Left forelimb (tissue), 1 donor: ENCODE results near the gene SPATA2L.
"Not testable (repeated sequence)": the region's sequence is repeated elsewhere in the genome, so short reads cannot be mapped to it uniquely, and the experiment has no call there.

ENCODE experiments used
- DNase-seq: peaks from one replicate; pipeline ENCODE4 v3.0.0-alpha.2; 2018; ENCODE audit warnings: low spot score

Gene SPATA2L

DNA sequence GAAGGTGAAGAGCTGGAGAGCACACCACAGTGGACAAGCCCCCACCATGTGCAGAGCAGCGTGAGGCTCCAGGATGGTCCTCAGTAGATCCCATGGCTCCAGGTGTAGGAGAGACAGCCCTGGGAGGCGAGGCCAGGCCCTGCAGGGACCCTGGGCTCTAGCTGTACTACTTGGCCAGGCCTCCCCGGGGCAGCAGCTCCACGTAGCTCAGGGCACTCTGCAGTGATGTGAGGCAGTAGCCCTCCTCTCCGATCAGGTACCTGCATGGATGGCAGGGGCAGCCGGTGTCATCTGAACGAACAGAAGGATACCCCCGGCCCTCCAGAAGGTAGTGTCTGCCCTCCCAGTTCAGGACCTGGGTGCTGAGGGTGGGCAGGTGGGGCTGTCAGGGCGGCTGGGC lies 6.2 kb upstream of the SPATA2L start:
- no peak for DNase-seq

DNA sequence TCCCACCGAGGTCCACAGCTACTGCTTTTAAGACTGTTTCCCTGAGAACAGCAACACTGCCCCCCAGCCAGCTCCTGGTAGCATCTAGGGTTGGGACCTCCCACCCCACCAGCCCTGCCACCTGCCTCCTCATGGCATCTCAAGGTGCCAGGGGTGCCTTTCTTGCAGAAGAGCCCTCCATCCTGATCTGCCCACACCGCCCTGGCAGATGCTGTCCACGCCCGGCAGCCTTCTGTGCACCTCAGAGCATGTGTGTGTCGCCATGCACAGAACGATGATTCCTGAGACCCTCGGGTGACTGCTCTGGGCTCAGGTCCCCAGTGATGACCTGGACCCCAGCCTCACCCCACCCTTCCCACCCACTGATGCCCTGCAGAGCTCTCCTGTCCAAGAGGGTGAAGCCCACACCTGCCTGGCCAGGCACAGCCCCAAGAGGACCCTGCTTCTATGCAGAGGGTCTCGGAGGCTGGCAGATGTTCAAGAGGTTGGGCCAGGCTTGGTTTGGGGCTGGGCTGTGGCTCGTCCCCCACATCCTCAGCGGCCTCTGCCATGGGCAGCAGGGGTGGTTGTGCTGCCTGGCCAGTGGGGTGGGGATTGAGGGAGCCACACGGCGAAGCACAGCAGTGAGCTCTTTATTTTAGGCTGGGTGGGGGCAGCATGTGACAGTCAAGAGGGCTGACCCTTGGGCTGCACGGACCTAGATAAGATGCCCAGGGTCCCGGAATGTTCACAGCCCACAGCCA lies 5.2 kb upstream of the SPATA2L start:
- DNase-seq, result peak; percentile 65

DNA sequence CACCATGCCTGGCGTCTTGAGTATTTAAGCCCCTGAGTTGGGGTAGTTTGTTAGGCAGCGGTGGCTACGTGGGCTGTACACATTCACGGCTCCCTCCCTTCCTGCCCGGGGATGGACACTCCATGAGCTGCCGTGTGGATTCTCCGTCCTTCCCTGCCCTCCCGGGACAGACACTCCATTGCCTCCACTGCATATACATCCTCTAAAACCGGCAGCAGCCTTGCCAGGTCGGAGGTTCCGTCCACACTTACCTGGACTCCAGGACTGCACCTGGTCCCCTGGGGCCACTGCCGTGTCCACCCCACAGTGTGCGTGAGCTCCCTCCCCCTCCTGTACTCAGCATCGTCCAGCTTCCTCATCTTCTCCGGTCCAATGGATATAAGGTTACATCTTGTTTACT lies 3.5 kb upstream of the SPATA2L start:
- DNase-seq, result no peak

DNA sequence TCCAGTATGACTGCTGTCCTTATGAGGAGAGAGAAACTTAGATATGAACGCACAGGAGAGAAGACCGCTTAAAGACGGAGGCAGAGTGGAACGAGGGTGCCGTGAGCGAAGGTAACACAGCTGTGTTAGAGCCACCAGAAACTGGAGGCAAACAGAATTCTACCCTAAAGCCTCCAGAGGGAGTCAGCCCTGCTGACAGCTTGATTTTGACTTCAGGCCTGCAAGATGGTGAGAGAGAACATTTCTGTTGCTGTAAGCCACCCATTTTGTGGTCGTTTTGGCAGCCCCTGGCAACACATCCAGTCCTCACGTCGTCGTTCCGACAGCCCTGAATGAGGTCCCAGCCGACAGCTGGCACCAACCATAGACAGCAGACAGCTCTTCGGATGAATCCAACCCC lies 2.8 kb upstream of the SPATA2L start:
- DNase-seq, result no peak

DNA sequence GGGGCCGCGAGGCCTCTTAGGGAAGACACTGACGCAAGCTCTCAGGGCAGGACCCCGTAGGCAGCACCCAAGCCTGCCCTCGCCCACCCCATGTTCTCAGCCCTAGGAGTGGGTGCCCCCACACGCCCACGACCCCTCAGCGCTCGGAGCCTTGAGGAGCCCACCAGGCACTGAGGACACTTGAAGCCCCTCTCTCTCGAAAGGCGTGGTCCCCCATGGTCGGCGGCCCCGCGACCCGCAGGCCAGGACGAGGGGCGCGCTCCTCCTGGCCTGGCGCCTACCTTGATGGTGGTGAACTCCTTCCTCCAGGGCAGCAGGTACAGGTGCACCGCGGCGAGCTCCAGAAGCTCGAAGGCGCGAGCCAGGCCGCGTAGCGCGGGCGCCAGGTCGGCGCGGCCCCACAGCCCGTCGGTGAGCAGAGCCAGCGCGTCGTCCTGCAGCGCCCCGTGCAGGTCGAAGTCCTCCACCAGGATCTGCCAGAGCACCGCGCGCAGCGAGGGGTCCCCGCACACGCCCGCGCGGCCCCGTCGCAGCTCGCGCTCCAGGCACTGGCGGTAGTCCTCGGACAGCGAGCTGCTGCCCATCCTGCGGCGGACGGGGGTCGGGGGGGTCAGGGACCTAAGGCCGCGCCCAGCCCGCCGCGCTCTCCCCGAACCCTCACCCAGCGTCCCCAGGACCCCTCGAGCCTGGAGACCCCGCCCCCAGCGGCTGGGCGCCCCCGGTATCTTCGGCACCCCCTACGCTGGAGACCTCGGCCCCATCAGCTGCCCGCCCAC lies 668 bp downstream of the SPATA2L start:
- peak; percentile 67 for DNase-seq

DNA sequence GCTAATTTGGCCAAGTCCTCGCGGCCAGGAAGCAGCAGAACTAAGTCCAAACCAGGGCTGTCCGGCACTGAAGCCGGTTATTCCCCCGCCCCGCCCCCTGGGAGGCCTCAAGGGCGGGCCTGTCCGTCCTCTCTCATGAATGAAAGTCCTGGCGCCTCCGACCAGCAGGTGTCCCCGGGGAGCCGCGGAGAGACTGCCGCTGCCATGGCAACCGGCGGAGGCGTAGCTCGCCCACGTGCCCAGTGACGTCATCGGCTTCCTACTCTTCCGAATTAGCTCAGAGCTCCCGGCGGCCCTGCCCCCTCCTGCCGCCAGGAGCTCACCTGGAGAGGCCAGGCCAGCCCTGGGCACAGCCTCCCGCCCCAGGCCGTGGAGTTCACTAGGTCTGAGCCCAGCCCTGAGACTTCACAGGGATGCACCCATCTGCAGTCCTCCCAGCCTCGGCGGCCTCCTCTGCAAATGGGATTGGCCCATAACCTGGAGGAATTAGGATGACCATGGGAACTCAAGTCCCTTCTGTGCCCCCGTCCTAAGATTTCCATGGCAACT lies 1.3 kb downstream of the SPATA2L start:
- peak; percentile 89 for DNase-seq

DNA sequence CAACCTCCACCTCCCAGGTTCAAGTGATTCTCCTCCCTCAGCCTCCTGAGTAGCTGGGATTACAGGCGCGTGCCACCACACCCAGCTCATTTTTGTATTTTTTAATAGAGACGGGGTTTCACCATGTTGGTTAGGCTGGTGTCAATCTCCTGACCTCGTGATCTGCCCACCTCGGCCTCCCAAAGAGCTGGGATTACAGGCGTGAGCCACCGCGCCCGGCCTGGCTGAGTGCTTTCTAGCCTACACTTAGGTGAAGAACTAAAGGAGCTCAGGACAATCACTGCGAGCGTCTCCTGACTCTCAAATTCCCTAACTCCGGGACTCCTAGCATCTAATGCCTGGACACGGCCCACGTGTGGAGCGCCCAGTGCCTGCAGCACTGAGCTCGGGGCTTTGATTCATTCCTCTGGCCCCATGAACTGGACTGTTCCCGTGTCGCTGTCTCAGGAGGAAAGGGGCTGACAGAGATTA lies 1.8 kb downstream of the SPATA2L start:
- DNase-seq, result not testable (repeated sequence)

DNA sequence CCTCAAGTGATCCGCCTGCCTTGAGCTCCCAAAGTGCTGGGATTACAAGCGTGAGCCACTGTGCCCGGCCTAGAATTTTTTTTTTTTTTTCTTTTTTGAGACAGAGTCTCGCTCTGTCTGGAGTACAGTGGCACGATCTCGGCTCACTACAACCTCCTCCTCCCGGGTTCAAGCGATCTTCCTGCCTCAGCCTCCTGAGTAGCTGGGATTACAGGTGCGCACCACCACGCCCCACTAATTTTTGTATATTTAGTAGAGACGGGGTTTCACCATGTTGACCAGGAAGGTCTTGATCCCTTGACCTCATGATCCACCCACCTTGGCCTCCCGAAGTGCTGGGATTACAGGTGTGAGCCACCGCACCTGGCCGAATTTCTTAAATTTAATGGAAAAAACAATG lies 2.8 kb downstream of the SPATA2L start:
- DNase-seq, result not testable (repeated sequence)

DNA sequence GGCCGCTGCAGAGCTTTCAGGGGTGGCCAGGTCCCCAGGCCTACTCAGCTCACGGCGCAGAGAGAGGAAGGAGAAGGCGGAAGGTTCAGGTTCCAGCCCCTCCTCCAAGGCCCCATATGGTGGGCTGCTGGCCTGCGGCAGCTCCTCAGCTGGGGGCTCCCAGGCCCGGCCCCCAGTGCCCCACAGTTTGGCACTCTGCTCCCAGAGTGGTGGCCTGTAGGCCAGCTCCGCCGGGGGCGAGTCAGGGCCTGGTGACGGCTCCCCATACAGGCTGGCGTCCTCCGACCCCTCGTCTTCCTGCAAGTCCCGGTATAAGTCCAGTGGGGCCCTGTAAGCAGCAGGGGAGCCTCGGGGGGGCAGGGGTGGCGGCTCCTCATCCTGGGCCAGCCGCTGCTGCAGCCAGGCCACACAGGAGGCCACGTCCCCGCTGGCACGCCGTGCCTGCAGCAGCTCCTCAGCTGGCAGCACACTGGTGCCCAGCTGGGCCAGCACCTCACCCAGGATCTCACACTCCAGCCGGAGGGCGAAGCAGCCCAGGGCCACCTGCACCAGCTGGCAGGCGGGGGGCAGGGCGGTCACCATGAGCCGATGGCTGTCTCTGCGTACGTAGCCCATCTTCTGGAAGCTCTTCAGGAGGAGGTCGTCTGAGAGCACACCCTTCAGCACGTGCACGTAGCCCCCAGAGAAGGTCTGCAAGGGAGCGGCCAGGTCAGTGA lies 3.7 kb downstream of the SPATA2L start:
- peak; percentile 69 for DNase-seq

DNA sequence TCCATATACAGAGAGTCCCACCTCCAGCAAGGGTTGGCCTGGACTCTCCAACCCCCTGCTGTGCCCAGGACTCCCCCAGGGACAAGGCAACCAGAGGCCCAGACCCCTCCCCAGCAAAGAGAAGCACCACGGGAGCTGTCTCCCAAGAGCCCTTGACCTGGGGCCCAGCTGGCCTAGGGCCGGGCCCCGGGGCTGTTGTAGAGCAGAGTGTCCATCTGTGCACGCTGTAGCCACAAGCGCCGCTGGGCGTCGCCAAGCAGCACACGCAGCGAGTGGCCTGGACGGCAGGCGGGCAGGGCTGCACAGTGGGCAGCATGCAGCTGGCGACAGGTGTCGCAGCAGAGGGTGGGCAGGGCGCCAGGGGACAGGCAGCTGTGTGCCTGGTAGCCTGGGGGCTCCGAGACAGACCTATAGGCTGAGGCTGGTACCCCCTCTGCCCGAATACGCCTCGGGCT lies 4.3 kb downstream of the SPATA2L start:
- DNase-seq, result peak; percentile 73

DNA sequence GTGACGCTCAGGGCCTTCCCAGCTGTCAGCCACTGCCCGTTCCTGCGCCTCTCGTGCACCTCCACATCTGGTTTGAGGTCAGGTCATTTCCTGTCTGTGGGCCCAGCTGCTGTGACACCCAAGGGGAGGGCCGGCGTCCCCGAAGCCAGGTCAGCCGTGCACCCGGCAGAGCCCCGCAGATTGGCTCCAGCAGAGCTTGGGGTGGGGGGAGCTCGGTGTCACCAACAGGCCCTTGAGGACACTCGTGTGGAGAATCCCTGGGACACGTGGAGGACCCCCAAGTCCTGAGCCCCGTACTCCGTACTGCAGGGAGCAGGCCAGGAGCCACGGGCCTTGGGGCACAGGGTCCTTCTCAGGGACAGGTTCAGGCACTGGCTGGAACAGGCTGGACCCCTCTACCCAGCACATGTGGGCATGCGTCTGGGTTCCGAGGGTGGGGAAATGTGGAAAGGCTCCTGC lies 4.8 kb downstream of the SPATA2L start:
- DNase-seq, result peak; percentile 67

DNA sequence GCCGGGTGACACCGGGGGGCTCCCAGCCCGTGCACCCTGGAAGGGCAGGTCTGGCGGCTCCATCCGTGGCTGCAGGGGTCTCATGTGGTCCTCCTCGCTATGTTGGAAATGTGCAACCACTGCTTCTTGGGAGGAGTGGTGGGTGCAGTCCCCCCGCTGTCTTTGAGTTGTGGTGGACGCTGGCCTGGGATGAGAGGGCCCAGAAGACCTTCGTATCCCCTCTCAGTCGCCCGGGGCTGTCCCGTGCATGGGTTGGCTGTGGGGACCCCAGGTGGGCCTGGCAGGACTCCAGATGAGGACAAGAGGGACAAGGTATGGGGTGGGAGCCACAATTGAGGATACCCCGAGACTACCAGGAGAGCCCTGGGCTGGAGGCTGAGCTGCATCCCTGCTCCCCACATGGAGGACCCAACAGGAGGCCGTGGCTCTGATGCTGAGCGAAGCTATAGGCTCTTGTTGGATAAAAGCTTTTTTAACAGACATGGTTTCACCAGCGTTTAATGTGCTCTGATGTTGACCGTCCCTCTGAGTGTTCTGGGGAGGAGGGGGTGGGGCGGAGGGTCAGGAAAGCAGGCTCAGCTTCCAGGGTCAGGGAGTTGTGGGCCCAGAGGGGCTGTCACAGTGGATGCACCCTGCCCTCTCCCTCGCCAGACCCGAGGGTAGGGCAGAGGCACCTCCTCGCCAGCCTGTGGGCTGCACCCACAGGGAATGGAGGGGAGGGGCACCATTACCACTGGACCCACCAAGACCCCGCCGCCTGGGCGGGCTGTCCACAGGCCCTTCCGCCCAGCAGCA lies 5.4 kb downstream of the SPATA2L start:
- peak; percentile 60 for DNase-seq

DNA sequence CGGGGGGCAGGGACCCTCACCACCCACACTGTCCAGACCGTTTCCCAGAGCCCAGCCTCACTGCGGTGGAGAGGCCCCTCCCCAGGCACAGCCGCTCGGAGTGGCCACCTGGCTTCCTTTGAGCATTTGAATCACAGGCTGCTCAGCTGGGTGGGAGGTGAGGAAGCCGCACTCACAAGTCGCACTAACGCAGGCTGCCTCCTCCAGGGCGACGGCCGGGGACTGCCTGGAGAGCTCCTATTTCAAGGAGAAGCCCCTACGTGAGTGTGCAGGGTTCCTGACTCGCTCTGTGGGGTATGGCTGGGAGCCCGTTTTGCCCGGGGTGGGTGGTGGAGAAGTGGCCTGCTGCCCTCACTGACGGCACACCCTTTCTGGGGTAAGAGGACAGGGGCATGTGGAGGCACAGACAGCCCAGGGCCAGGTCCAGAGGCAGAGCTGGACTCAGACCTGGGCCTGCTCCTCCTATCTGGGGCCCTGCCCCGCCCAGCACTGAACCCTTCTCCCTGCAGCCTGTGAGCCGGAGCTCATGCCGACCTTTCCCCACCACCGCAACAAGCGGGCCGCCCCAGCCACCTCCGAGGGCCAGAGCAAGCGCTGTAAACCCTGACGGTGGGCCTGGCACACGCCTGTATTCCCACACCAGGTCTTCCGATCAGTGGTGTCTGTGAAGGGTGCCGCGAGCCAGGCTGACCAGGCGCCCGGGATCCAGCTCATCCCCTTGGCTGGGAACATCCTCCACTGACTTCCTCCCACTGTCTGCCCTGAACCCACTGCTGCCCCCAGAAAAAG lies 6.2 kb downstream of the SPATA2L start:
- DNase-seq, result peak; percentile 61

DNA sequence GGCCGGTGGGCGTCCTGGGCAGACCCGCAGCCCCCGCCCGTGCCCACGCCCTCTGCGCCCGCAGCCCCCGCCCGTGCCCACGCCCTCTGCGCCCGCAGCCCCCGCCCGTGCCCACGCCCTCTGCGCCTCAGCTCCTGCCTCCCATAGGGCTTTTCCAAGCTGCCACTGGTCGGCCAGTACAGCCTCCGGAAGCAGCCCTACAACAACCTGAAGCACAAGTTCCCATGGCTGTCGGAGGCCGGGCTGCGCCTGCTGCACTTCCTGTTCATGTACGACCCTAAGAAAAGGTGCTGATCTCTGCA lies 6.8 kb downstream of the SPATA2L start:
- peak; percentile 57 for DNase-seq

DNA sequence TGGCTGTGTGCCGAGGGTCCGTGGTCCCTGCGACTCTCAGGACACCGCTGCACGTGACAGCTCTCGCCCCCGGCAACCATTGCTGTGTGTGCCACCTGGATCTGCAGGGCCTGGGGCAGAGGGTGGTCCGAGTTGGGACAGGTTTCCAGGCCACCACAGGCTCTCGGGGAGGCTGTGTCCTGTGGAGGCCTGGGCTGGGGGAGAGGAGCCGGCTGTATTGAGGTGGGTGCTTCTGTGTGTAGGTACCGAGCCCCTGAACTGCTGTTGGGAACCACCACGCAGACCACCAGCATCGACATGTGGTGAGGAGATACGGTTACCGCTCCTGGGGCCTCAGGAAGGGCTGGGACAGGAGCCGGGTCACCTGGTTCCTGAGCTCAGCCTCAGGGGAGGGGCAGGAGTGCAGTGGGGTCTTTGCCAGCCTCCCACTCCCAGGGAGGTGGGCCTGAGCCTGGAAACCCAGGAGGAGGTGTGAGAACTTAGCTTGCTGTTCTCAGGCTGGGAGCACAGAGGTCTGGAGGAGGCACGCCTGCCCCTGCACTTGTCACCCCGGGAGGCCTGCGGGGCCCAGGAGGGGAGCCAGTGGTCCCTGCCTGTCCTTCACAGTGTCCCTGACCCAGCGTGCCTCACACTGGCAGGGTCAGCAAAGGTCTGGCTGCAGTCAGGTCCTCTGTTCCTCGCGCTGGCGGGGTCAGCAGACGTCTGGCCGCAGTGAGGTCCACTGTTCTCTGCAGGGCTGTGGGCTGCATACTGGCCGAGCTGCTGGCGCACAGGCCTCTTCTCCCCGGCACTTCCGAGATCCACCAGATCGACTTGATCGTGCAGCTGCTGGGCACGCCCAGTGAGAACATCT lies 7.3 kb downstream of the SPATA2L start:
- DNase-seq, result peak; percentile 59

DNA sequence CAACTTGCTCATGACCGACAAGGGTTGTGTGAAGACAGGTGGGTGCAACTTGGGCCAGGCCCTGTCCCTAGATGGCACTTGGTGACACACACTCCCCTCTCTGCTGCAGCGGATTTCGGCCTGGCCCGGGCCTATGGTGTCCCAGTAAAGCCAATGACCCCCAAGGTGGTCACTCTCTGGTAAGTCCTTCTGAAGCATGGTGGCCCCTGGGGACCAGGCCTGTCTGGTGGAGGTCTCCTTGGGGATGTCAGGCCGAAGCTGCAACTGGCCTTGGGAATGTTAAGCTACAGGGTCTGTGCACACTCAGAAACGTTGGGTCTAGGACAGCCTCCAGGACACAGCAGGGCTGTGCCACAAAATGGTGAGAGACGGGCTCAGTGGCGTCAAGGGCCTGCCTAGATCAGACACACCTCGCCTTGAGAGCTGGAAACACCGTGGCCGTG lies 8.2 kb downstream of the SPATA2L start:
- peak; percentile 50 for DNase-seq

DNA sequence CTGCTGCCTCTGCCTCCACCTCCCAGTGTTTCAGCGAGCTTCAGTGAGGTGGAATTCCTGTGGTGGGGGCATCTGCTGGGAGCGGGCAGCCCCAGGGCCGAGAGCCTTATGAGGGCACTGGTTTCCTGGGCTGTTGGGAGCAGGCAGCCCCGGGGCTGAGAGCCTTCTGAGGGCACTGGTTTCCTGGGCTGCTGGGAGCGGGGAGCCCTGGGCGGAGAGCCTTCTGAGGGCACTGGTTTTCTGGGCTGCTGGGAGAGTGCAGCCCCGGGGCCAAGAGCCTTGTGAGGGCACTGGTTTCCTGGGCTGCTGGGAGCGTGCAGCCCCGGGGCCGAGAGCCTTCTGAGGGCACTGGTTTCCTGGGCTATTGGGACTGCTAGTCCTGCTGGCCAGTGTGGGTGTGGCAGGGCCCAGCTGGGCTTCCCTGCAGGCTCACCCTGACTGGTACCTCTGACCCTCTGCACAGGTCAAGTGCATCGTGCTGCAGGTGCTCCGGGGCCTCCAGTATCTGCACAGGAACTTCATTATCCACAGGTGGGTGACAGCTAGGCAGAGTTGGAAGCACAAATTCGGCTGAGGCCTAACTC lies 9.4 kb downstream of the SPATA2L start:
- DNase-seq, result no peak

DNA sequence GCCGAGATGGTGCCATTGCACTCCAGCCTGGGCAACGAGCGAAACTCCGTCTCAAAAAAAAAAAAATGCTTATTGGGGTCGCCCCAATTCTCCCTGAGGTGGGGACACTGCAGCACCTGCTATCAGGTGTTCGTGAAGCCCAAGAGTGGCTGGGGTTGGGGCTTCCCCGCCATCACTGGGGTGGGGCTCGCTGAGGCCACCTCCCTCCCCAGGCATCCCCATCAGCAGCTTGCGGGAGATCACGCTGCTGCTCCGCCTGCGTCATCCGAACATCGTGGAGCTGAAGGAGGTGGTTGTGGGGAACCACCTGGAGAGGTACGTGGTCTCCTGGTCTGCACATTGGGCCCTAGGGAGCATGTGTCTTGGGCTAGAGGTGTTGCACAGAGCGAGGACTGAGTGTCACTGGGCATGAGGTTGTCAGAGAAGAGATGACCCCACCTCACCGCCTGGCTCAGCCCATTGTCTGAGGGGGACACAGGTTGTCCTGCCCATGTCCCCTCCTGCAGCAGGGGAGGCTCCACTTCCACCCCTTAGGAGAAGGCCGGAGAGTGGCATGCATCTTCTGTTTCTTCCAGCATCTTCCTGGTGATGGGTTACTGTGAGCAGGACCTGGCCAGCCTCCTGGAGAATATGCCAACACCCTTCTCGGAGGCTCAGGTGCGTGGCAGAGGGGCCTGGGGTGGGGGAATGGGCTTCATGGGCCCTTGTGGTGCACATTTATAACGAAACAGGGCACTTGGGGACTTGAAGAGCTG lies 10.1 kb downstream of the SPATA2L start:
- no peak for DNase-seq
